Measurements from ENCODE around the gene IL12RB1.

DNA sequence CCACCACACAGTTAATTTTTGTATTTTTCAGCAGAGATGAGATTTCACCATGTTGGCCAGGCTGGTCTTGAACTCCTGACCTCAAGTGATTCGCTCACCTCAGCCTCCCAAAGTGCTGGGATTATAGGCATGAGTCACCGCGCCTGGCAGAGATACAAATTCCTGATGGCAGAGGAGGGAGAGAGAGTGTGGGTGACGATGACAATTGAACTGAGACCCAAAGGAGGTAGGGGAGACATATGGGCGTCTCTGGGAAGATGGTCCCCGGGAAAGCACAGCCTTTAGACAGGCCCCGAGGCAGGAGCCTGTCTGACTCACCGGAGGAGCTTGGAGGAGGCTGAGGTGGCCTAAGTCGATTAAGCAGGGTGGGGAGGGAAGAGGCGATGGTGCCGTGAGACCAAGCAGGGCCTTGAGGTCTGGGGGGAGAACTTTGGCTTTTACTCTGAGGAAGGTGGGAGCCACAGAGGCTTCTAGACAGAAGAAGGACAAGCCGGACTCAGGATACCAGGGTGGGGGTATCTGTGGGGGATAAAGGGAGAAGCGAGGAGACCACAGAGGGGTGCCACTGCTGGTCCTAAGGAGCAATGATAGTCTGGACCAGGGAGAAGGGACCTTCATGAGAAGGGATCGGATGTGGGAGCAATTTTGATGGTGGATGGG, 40.5 kb downstream of the IL12RB1 start:
- no peak for TF ChIP-seq CTCF (IDR thresholded peaks at IDR 0.05)
- no peak for TF ChIP-seq POLR2A (IDR thresholded peaks at IDR 0.05)

All from heart left ventricle (tissue), 13 donors.